ENCODE results near the gene CCDC3.
"Not testable (repeated sequence)": the region's sequence is repeated elsewhere in the genome, so short reads cannot be mapped to it uniquely, and the experiment has no call there.

The CCDC3 gene

GRCh38 chr10:13001887-13002212 lies 337 bp upstream of the CCDC3 start:
- in situ Hi-C loops (cut with HindIII; ENCODE audit: low sequenced_read_pairs) = no loop called here

GRCh38 chr10:13000431-13000830 lies 1.1 kb downstream of the CCDC3 start:
- in situ Hi-C loops (cut with HindIII; ENCODE audit: low sequenced_read_pairs) = no loop called here

DNA sequence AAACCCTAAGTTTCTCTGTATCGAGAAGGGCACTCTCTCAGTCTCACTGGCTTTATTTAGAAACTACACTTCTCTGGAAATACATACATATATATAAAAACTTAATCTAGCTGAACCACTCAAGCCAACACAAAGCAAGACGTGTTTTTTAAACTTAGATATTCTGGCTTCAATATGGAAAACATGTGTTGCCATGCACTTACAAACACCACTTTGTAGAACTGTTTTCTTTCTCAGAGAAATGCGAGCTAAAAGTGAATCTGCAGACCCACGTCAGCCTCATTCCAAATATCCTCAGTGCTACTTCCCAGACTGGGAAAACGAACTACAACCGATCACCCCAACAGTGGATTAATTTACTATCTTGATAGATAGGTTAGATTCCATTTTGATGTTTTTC lies 1.7 kb downstream of the CCDC3 start:
- in situ Hi-C loops (cut with HindIII; ENCODE audit: low sequenced_read_pairs) = no loop called here

DNA sequence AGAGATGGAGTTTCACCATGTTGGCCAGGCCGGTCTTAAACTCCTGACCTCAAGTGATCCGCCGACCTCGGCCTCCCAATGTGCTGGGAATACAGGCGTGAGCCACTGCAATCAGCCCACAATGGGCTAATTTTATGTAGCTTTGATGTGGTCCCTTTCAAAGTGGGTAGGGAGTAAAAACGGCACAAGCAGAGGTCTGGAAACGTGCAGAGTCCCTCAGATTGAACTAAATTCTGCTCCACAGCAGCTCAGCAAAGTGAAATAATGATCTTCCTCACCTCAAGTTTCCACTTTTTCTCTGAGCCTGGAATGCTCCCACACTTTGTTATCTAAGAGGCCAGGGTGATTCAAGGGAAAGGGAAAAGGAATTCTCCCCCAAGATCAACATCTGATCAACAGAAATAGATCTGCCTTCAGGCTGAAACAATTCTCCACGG lies 6.1 kb downstream of the CCDC3 start:
- in situ Hi-C loops (cut with HindIII; ENCODE audit: low sequenced_read_pairs) = no loop called here

GRCh38 chr10:12993595-12993994 lies 7.9 kb downstream of the CCDC3 start:
- in situ Hi-C loops (cut with HindIII; ENCODE audit: low sequenced_read_pairs) = no loop called here

- in situ Hi-C loops (cut with HindIII; ENCODE audit: low sequenced_read_pairs) = no loop called here
These were observed 16.2 kb downstream of the CCDC3 start for GRCh38 chr10:12985347-12985746.

DNA sequence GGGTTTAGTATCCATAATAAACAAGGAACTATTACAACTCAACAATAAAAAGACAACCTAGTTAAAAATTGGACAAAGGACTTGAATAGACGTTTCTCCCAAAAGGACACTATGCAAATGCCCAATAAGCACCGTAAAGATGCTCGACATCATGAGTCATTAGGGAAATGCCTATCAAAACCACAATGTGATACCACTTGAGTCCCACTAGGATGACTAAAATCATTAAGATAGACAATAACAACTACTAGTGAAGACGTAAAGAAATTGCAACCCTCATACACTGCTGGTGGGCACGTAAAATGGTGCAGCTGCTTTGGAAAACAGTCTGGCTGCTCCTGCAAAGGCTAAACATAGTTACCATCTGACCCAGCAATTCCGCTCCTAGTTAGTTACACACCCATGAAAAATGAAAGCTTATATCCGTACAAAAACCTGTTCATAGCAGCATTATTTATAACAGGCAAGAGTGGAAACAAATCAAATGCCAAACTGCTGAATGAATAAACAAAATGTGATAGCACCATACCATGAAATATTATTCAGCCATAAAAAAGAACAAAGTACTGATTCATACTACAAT lies 17.3 kb downstream of the CCDC3 start:
- in situ Hi-C loops (cut with HindIII; ENCODE audit: low sequenced_read_pairs) = no loop called here

- in situ Hi-C loops (cut with HindIII; ENCODE audit: low sequenced_read_pairs) = not testable (repeated sequence)
These were observed 17.9 kb downstream of the CCDC3 start for GRCh38 chr10:12983568-12983967.

GRCh38 chr10:12981570-12981969 lies 19.9 kb downstream of the CCDC3 start:
- in situ Hi-C loops (cut with HindIII; ENCODE audit: low sequenced_read_pairs) = no loop called here

DNA sequence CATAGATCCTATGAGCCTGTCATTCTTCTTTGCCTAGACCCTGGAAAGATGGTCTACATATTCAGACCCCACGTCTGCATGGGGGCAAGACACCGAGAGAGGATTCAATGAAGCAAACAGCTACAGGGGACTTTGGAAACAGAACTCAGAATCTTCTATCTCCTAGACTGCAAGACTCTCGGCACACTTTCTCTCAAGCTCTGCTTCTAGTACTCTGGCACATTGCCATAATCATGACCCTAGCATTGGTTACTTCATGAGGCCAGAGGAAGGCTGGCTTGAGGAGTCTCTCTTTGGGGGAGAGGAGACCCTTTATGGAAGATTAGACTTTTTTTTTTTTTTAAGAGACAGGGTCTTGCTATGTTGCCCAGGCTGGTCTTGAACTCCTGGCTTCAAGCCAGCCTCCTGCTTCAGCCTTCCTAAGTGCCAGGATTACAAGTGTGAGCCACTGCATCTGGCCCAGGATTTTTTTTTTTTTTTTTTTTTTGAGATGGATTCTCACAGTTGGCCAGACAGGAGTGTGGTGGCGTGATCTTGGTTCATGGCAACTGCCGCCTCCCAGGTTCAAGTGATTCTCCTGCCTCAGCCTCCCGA lies 20.7 kb downstream of the CCDC3 start:
- in situ Hi-C loops (cut with HindIII; ENCODE audit: low sequenced_read_pairs) = no loop called here

GRCh38 chr10:12980102-12980661 lies 21.3 kb downstream of the CCDC3 start:
- in situ Hi-C loops (cut with HindIII; ENCODE audit: low sequenced_read_pairs) = no loop called here

DNA sequence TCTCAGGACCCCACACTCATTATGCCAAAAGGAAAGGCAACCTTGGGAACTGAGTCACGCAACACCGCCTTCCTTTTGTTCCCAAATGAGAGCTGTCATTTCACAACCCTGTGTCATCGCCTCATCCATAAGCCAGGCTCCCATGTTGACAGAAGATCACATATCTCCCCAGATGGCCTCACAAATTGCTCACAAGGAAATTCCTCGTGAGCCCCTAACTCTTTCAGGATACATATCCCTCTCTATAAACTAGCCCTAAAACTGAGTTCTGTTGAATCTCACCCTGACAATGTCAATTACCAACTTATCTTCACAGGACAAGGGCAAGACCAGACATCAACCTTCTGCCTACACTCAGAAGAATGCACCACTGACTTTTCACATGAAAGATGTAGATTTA lies 22.6 kb downstream of the CCDC3 start:
- in situ Hi-C loops (cut with HindIII; ENCODE audit: low sequenced_read_pairs) = no loop called here

DNA sequence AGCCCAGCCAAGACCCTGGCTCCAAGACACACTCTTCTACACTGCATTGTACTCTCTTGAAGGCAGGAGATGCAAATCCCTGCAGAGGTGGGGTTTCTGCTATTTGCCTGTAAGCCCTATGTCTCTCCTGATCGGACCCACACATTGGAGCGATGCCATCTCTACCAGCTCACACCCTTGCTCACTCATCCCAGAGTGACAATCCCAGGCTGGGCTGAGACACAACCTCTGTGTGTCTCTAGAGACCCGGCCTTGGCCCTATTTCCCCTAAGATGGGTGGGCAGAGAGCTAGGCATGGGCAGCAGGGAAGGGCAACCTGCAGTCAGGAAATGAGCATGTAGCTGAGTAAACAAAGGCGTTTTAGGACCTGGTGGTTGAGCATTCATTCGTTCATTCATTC lies 25.6 kb downstream of the CCDC3 start:
- in situ Hi-C loops (cut with HindIII; ENCODE audit: low sequenced_read_pairs) = no loop called here

GRCh38 chr10:12975266-12975665 lies 26.2 kb downstream of the CCDC3 start:
- in situ Hi-C loops (cut with HindIII; ENCODE audit: low sequenced_read_pairs) = no loop called here

GRCh38 chr10:12974491-12975199 lies 26.9 kb downstream of the CCDC3 start:
- in situ Hi-C loops (cut with HindIII; ENCODE audit: low sequenced_read_pairs) = no loop called here

DNA sequence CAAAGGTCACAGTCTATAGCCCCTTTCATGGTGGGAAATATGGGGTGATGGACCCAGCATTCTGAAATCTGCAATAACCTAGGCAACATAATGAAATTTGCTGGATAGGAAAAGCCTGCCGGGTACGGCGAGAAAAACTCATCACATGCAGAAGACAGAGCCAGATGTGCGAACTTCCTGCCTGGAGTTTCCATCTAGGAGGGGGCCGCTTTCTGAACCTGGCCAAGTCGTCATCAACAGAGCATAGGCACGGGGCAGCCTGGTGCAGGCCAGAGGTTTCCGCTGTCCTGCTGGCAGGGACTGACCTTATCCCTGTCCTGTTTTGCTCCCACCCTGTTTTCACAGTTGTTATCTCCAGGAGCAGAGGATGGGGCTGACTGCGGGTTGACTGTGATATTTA lies 27.4 kb downstream of the CCDC3 start:
- in situ Hi-C loops (cut with HindIII; ENCODE audit: low sequenced_read_pairs) = no loop called here

GRCh38 chr10:12973149-12973718 lies 28.3 kb downstream of the CCDC3 start:
- in situ Hi-C loops (cut with HindIII; ENCODE audit: low sequenced_read_pairs) = no loop called here

DNA sequence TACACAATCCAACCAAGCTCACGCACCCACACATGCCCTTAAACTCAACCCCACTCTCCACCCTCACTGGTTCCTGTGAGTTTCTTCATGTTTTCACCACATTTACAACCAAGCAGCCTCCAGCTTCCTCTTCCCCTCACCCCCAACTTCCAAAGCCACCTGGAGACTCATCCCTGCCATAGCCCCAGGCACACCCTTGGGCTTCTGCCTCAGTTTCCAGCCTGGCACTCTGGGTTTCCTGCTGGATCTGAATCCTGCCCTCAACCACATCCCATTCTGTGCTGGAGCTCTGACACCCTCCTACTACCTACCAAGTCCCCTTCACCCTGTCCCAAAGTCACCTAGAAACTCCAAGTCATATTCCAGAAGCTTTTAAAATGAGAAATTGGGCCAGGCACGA lies 29.4 kb downstream of the CCDC3 start:
- in situ Hi-C loops (cut with HindIII; ENCODE audit: low sequenced_read_pairs) = no loop called here

DNA sequence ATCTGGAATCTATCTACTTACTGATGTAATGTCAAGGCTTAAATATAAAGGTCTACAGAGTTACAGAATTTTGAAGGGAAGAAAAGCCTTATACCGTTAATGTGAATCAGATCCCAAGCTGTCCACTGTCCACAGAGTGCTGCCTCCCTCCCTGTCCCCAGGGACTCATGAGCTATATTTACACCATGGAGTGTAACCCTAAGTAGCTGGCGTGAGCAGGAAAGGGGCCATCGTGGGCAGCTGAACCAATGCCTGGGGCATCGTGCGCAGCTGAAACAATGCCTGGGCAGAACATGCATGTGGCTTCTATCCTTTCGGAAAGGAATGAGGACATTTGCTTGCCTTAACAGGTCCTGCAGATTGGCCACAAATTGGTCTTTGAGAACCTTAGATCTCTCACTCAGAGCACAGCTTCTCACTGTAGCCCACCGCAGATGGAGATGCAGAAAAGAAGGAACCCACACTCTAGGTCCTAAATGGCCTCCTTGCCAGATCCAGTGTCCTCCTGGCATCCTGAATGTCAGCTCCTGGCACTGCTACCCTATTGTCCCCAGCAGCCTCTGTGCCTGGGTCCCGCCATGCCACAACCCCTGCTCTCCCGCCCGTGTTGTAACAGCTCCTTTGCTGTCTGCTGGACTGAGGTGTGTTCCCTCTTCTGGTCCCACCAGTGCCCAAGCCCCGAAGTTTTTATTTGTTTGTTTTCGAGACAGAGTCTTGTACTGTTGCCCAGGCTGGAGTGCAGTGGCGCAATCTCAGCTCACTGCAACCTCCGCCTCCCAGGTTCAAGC lies 30.3 kb downstream of the CCDC3 start:
- in situ Hi-C loops (cut with HindIII; ENCODE audit: low sequenced_read_pairs) = no loop called here

- in situ Hi-C loops (cut with HindIII; ENCODE audit: low sequenced_read_pairs) = no loop called here
These were observed 31.6 kb downstream of the CCDC3 start for GRCh38 chr10:12969951-12970350.

DNA sequence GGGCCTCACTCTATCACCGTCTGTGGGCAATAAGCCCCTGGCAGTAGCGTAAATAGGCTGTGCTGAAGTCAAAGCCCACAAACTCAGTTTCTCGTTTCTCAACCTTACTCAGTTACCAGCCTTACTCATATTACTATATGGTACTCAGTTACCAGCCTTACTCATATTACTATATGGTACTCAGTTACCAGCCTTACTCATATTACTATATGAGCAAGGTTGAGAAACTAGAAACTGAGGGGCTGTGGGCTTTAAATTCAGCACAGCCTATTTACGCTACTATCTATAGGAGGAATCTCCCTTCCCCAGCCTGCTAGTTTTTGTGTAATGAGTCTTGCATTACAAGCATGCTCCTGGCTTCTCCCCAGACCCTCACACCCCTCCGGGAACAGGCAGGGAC lies 35.4 kb downstream of the CCDC3 start:
- in situ Hi-C loops (cut with HindIII; ENCODE audit: low sequenced_read_pairs) = no loop called here
